Inferior parietal cortex (tissue), 1 donor: ENCODE data around the gene AIP.
"Not testable (repeated sequence)": the region's sequence is repeated elsewhere in the genome, so short reads cannot be mapped to it uniquely, and the experiment has no call there.

Source experiments
- DNase-seq: peaks from one replicate; pipeline ENCODE4 v3.0.0-alpha.2; 2016; ENCODE audit errors: extremely low spot score

Gene AIP

DNA sequence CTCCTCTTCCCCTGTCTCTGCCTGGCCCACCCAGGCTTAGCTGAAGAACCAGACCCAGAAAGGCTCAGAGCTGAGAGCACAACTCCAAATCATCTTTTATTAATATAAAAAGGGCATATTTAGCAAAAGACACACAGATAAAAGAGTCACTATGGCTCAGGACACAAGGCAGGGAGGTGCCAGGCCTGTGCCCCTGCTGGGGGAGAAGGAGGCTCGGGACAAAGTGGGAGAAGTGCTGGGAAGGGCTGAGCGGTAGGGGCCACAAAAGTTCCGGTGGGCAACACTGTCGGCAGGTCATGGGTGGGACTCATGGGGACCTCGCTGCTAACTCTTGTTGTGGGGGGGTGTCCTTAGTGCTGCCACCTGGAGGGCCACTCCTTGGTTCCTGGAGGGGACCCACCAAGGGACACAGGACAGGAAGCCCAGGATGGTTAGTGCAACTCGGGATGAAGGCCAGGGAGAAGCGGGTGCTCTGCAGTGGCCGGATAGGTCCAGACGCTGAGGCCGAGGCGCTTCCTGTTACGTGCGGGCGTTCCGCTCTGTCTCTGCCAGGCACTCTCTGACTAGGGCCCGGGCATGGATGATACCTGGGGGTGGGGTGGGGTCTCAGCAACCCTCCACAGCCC lies 23.7 kb downstream of the AIP start:
- DNase-seq, result no peak

DNA sequence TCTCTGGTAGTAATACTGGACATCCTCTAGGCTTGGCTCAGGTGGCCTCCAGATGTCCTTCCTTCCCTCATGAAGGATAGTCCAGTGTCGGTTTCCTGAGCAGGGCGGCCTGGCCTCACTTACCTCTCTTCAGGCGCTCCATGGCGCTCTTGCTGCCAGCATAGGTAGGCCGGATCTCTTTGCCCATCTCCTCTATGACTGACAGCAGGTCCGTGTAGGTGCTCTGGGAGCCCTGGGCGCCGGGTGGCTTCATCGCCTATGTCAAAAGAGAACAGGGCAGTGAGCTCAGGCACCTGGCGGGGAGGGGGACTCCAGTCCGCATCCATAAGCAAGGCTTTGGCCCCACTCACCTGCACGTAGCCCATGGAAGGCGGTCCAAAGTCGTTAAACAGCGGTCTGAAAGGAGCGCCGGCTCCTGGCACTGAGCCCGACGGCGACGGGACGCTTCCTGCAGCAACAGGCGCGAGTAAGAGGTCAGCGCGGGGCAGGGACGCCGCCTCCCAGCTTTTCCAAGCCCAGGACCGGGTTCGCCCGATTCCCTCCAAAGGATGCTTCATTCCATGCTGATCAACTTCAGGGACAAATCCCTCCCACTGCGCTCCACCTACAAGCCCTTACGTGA lies 24.5 kb downstream of the AIP start:
- DNase-seq, result no peak

- peak; percentile 99 for DNase-seq
These were observed 25.1 kb downstream of the AIP start, which contains the start of gene CDK2AP2 for GRCh38 chr11:67507864-67508485. TSS of gene CDK2AP2 (minus strand) at chr11:67508162. CDS start at chr11:67508082, 80 bp downstream.

DNA sequence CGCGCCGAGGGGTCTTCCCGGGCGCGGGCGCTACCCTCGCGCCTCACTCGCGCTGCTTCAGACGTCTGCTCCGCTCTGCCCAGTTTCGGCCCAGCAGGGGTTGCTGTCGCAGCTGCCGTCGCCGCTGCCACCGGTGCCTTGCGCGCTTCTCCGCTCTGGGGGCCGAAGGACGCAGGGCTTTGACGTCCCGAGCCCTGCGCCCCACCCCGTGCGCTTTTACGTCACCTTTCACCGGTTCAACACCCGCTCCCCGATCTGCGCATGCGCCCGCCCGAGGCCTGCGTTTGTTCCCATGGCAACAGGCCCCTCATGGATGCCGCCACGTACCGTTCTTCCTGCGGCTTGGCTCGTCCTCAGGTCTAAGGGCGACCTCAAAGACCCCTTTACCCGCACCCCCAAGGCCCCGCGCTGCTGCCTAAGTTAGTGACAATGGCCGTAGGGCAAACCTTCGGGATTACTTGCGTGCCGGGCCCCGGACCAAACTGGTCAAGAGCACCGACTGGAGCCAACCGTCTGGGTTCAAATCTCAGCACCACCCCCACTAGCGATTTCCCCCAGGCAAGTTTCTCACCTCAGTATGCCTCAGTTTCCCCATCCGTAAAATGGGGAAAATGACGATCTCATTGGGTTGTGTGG lies 25.8 kb downstream of the AIP start:
- DNase-seq, result peak; percentile 95

DNA sequence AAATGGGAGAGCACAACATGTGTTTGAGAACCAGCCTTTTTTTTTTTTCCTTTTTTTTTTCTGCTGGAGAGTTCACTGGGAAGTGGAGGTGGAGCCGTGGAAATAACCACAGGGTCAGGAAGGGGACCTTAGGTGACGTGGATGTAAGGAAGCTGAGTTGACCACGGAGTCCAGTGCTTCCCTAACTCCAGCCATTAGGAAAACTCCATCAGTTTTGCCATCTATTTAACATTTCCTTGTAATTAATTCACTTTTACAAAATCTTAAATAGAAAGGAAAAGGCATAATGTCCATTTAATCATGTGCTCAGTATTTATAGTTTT lies 27.2 kb downstream of the AIP start:
- no peak for DNase-seq

DNA sequence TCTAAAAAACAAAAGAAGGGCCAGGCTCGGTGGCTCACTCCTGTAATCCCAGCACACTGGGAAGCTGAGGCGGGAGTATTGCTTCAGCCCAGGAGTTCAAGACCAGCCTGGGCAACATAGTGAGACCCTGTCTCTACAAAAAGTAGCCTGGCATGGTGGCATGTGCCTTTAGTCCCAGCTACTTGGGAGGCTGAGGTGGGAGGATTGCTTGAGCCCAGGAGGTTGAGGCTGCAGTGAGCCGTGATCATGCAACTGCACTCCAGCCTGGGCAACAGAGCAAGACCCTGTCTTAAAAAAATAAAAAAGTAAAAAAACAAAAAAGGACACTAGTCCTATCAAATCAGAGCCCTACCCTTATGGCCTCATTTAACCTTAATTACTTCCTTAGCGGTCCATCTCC lies 28.7 kb downstream of the AIP start:
- not testable (repeated sequence) for DNase-seq

DNA sequence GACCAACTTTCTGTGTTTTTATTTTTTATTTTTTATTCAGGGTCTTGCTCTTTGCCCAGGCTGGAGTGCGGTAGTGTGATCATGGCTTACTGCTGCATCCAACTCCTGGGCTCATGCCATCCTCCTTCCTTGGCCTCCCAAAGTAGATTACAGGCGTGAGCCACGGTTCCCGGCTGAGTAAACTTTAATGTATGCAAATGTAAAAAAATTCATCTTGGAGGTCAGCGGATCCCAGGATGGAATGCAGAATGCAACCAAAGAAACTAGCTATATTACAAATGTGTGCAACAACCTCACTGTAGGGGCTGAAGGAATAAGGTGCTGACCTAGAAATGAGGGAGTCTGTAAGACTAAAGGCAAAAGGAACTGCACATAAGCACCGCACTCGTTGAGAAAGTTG lies 31.3 kb downstream of the AIP start:
- DNase-seq, result no peak

GRCh38 chr11:67516806-67517205 lies 34.0 kb downstream of the AIP start:
- DNase-seq, result no peak

GRCh38 chr11:67517784-67518552 lies 35.1 kb downstream of the AIP start:
- no peak for DNase-seq

DNA sequence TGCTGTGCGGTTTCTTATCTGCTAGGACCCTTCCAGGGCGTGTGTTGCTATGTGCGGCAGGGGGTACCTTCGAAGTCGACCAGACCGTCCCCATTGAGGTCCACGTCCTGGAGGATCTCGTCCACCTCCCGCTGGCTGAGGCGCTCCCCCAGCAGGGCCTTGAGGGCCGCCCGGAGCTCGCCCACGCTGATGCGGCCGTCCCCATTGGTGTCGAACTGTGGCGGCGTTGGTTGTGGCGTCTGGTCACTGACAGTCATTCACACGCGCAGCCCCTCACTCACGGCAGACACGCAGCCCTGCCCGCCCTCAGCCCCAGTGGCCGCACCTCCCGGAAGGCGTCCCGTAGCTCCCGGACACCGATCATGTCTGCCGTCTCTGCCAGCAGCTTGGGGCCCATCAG lies 36.9 kb downstream of the AIP start:
- DNase-seq, result no peak

- DNase-seq, result no peak
These were observed 38.3 kb downstream of the AIP start for GRCh38 chr11:67520856-67521824.

DNA sequence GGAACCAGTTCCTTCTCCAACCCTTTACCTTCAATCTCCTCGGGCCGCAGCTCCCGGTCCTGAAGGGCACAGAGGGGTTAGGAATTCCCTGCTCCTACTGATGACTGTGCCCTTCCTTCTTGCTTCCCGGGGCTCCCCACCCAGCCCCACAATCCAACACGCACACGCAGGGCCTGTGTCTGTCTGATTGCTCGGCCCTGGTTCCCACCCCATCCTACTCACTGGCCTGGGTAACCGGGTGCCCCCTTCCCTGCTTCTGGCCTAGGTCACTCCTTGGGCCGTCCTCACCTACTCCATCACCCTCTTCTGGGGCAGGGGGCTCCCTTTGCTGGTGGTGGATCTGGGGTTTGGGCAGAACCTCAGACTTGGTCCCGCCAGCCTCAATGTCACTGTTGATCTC lies 39.1 kb downstream of the AIP start:
- DNase-seq, result no peak

- DNase-seq, result no peak
These were observed 39.5 kb downstream of the AIP start for GRCh38 chr11:67522338-67522737.

DNA sequence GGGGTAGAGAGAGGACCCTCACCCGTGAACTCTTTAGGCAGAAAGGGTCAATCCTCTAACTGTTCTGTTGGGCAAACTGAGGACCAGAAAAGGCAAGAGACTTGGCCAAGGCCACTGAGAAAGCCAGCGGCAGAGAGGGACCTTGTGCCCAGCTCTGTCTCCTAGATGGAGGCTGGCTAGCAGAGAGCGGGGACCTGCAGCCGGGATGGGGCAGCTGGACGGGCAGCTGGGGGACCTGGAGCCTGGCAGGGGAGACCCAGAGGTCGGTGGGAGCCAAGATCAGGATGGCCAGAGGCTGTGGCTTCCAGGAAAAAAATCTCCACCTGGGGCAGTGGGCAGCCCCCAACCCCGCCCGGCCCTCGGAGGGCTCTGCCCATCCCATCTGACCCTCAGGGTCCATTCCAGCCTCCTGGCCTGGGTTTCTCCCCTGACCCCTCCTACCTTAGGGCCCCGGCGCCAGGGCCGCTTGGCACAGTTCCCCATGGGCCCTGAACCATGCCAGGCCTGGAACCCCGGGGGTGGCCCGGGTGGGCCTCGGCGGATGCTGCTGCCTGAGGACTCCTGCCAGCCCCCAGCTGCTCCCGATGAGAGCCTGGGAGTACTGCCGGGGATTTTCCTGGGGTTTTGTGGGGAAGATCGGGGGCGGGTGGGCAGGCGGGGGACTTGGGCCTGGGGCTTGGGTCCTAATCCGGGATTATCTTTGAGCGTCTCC lies 40.2 kb downstream of the AIP start, which contains the start of gene CABP2:
TSS of gene CABP2 (minus strand) at position 603 of the 712 bp plus-strand sequence. CDS start at position 483, 120 bp downstream.
- no peak for DNase-seq

DNA sequence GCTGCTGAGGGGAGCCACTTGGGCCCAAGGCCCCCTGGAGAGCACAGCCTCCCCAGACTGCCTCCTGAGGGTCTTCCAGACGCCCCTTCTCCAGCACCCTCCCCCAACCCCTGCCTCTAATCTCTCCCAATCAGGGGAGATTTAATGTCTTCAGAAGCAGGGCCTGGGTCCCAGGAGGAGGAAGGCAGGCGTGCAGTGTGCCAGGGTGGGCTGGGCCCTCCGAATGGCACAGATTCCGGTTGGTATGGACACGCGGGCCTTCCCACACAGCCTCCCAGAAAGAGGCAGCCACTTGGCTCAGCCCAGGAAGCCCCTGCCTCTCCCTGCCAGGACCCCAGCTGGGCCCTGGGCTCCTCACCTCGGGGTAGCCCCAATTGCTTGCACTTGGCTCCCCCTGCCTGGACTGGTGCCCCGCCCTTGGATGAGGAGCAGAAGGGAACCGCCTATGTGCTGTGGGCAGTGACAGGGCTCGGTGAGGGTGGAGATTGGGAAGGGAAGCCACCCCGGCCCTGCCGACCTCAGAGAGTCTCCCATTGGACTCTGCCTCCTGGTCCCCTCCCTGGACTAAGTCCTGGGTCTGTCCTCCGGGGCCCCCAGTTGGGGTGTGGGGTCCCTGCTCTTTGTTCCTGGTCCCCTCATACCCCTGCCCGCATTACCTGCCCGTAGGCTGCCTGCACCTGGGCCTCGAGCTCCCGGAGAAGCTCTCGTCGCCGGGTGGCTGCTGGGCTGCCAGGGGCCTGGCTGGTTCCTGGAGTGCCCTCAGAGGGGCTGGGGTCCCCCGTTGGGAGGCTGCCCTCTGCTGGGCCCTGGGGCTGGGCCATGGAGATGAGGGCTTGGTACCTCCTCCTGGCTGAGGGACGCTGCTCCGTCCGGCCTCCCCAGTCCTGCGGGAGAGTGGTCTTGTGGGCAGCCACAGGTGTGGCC lies 41.0 kb downstream of the AIP start:
- DNase-seq, result no peak

- no peak for DNase-seq
These were observed 41.6 kb downstream of the AIP start for GRCh38 chr11:67524480-67524808.

DNA sequence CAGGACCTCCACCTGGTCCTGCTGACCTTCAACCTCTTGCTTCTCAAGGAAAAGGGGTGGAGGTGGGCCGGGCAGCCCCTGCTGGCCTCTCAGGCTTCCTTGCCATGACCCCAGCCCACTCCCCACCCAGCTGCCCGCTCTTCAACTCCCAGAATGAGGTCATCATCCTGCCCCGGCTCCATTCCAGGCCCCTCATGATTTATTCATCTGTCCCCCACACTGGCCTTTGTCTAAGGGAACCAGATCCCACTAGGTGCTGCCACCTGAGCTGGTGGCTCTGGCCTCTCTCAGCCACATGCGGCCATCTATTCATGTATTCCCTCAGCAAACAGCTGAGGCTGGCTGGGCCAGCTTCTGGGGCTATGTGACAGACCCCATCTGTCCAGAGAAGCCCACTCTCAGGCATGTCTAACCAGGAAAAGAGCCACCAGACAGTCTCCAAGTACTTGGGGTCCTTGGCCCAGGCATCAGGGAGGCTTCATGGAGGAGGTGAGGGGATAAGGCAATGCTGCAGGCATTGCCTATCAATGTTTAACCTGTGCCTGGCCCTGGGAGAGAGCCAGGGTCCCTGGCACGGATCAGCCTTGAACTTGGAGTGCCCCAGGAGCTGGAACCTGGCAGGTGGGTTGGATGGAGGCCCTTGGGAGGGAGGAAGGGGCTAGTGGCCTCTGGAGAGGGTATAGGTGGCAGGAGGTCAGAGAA lies 42.6 kb downstream of the AIP start:
- no peak for DNase-seq

- DNase-seq, result no peak
These were observed 45.5 kb downstream of the AIP start for GRCh38 chr11:67528376-67528775.

GRCh38 chr11:67530282-67530592 lies 47.4 kb downstream of the AIP start:
- DNase-seq, result no peak
